Immature natural killer cell (primary cell): ENCODE results near the gene AUH. TPM values are rescaled to one million over a fixed set of nuclear protein-coding genes. Genes with fewer than 3 reads are reported as not detected.
"Not testable (repeated sequence)": the region's sequence is repeated elsewhere in the genome, so short reads cannot be mapped to it uniquely, and the experiment has no call there.

Experiments used
- DNase-seq, 3 donors: peaks; one replicate each; pipeline ENCODE4 v3.0.0; 2022; ENCODE audit warnings: mixed read lengths in 1 of 3
- H3K27ac Mint-ChIP-seq, 6 donors: one replicate each; pipeline ENCODE4 v1.8.0; 2020; ENCODE audit warnings: mixed read lengths in 6 of 6, mild to moderate bottlenecking in 5 of 6, inconsistent platforms in 4 of 6, moderate library complexity in 3 of 6
- H3K27me3 Mint-ChIP-seq, 3 donors: one replicate each; pipeline ENCODE4 v1.8.0; 2020 to 2021; ENCODE audit warnings: low read depth in 3 of 3, mild to moderate bottlenecking in 3 of 3, mixed read lengths in 3 of 3, moderate library complexity in 3 of 3, inconsistent platforms in 1 of 3
- H3K36me3 Mint-ChIP-seq, 3 donors: one replicate each; pipeline ENCODE4 v1.8.0; 2020; ENCODE audit warnings: mixed read lengths in 3 of 3, inconsistent platforms in 2 of 3, mild to moderate bottlenecking in 2 of 3
- H3K4me1 Mint-ChIP-seq, 2 donors: one replicate each; pipeline ENCODE4 v1.8.0; 2020; ENCODE audit warnings: inconsistent platforms in 2 of 2, mild to moderate bottlenecking in 2 of 2, mixed read lengths in 2 of 2, moderate library complexity in 1 of 2
- H3K4me3 Mint-ChIP-seq, 5 donors: one replicate each; pipeline ENCODE4 v1.8.0; 2020; ENCODE audit warnings: mild to moderate bottlenecking in 5 of 5, mixed read lengths in 5 of 5, inconsistent platforms in 3 of 5, moderate library complexity in 3 of 5
- H3K9me3 Mint-ChIP-seq, 6 donors: one replicate each; pipeline ENCODE4 v1.8.0; 2020; ENCODE audit warnings: mild to moderate bottlenecking in 6 of 6, mixed read lengths in 6 of 6, inconsistent platforms in 4 of 6, moderate library complexity in 3 of 6
- polyA plus RNA-seq, 3 donors: library from polyadenylated mRNA; unstranded; fragments of 300-500 nt; fragmentation: Illumina TruSeq; gene quantifications; one replicate each; pipeline ENCODE4 v1.2.3, GENCODE V29; 2021

AUH gene
- polyA plus RNA-seq, 3 donors from 2014 or later, result 16.9 to 23.2 (median 18.2) TPM

GRCh38 chr9:91210318-91210717 lies 151.4 kb downstream of the AUH start:
- peaks cover 0 to 12% (median 0%) of the 10 kb centered on the region in 3 donors for H3K27me3 Mint-ChIP-seq
- peaks cover 0 to 12% (median 11%) of the 10 kb centered on the region in 3 donors for H3K36me3 Mint-ChIP-seq
- no peak for DNase-seq
- H3K4me1 Mint-ChIP-seq, result peaks cover 59 to 62% of the 10 kb centered on the region in 2 donors
- H3K4me3 Mint-ChIP-seq, result no peak overlapping the region
- H3K9me3 Mint-ChIP-seq, result no peaks in the 10 kb centered on the region
- peak overlapping the region in 4 of 6 donors; percentile 1 to 99 (median 52) for H3K27ac Mint-ChIP-seq

- peaks cover 0 to 12% (median 4%) of the 10 kb centered on the region in 3 donors for H3K36me3 Mint-ChIP-seq
- peak overlapping the region; percentile 18 to 83 (median 55) for H3K4me3 Mint-ChIP-seq
- H3K27ac Mint-ChIP-seq, result peak overlapping the region in 5 of 6 donors; percentile 64 to 96 (median 94)
- H3K27me3 Mint-ChIP-seq, result peaks cover 0 to 12% (median 0%) of the 10 kb centered on the region in 3 donors
- no peak for DNase-seq
- peaks cover 59 to 62% of the 10 kb centered on the region in 2 donors for H3K4me1 Mint-ChIP-seq
- no peaks in the 10 kb centered on the region for H3K9me3 Mint-ChIP-seq
These were observed 152.9 kb downstream of the AUH start for GRCh38 chr9:91208837-91209236.

GRCh38 chr9:91208419-91208745 lies 153.3 kb downstream of the AUH start:
- Mint-ChIP-seq H3K4me1 (peaks cover 57 to 62% of the 10 kb centered on the region in 2 donors), H3K36me3 (peaks cover 0 to 10% (median 1%) of the 10 kb centered on the region in 3 donors), H3K27me3 (peaks cover 0 to 12% (median 0%) of the 10 kb centered on the region in 3 donors), H3K9me3 (no peaks in the 10 kb centered on the region), H3K27ac (peak overlapping the region; percentile 82 to 96 (median 94)), H3K4me3 (peak overlapping the region; percentile 70 to 85 (median 81))
- DNase-seq, result no peak

- H3K4me1 Mint-ChIP-seq, result peaks cover 57 to 62% of the 10 kb centered on the region in 2 donors
- H3K4me3 Mint-ChIP-seq, result peak overlapping the region; percentile 70 to 85 (median 81)
- H3K27ac Mint-ChIP-seq, result peak overlapping the region; percentile 82 to 96 (median 94)
- H3K9me3 Mint-ChIP-seq, result no peaks in the 10 kb centered on the region
- peak; percentile 41 to 52 (median 45) for DNase-seq
- H3K36me3 Mint-ChIP-seq, result peaks cover 0 to 9% (median 4%) of the 10 kb centered on the region in 3 donors
- H3K27me3 Mint-ChIP-seq, result peaks cover 0 to 12% (median 2%) of the 10 kb centered on the region in 3 donors
These were observed 153.8 kb downstream of the AUH start for GRCh38 chr9:91207729-91208418.

GRCh38 chr9:91207397-91207728 lies 154.4 kb downstream of the AUH start:
- Mint-ChIP-seq H3K9me3 (no peaks in the 10 kb centered on the region), H3K27me3 (peaks cover 0 to 9% (median 2%) of the 10 kb centered on the region in 3 donors), H3K36me3 (peaks cover 0 to 9% (median 5%) of the 10 kb centered on the region in 3 donors), H3K4me1 (peaks cover 53 to 57% of the 10 kb centered on the region in 2 donors), H3K4me3 (peak overlapping the region; percentile 70 to 85 (median 81)), H3K27ac (peak overlapping the region; percentile 36 to 96 (median 94))
- DNase-seq, result no peak

- H3K36me3 Mint-ChIP-seq, result peaks cover 0 to 13% (median 5%) of the 10 kb centered on the region in 3 donors
- H3K4me3 Mint-ChIP-seq, result peak overlapping the region in 1 of 5 donors; percentile 21
- no peaks in the 10 kb centered on the region for H3K9me3 Mint-ChIP-seq
- no peak overlapping the region for H3K27ac Mint-ChIP-seq
- DNase-seq, result no peak
- H3K27me3 Mint-ChIP-seq, result peaks cover 0 to 4% (median 2%) of the 10 kb centered on the region in 3 donors
- peaks cover 49 to 51% of the 10 kb centered on the region in 2 donors for H3K4me1 Mint-ChIP-seq
These were observed 154.9 kb downstream of the AUH start for GRCh38 chr9:91206806-91207205.

GRCh38 chr9:91202736-91203283 lies 158.9 kb downstream of the AUH start:
- Mint-ChIP-seq H3K36me3 (peaks cover 4 to 5% (median 5%) of the 10 kb centered on the region in 3 donors), H3K27me3 (peaks cover 0 to 3% (median 0%) of the 10 kb centered on the region in 3 donors), H3K9me3 (peaks cover 0 to 4% (median 0%) of the 10 kb centered on the region in 6 donors), H3K4me3 (no peak overlapping the region), H3K27ac (no peak overlapping the region), H3K4me1 (peaks cover 29 to 35% of the 10 kb centered on the region in 2 donors)
- no peak for DNase-seq

GRCh38 chr9:91200692-91201336 lies 160.9 kb downstream of the AUH start:
- Mint-ChIP-seq H3K36me3 (peaks cover 4 to 5% (median 5%) of the 10 kb centered on the region in 3 donors), H3K27me3 (peaks cover 0 to 3% (median 0%) of the 10 kb centered on the region in 3 donors), H3K27ac (no peak overlapping the region), H3K9me3 (peaks cover 0 to 4% (median 0%) of the 10 kb centered on the region in 6 donors), H3K4me3 (no peak overlapping the region), H3K4me1 (peaks cover 25 to 36% of the 10 kb centered on the region in 2 donors)
- no peak for DNase-seq

- Mint-ChIP-seq H3K36me3 (peaks cover 4 to 5% (median 5%) of the 10 kb centered on the region in 3 donors), H3K9me3 (peaks cover 0 to 4% (median 0%) of the 10 kb centered on the region in 6 donors), H3K4me1 (peaks cover 34 to 45% of the 10 kb centered on the region in 2 donors), H3K4me3 (no peak overlapping the region), H3K27me3 (peaks cover 0 to 3% (median 0%) of the 10 kb centered on the region in 3 donors), H3K27ac (no peak overlapping the region)
- DNase-seq, result no peak
These were observed 161.8 kb downstream of the AUH start for GRCh38 chr9:91199739-91200497.

- H3K9me3 Mint-ChIP-seq, H3K27me3 Mint-ChIP-seq, H3K4me3 Mint-ChIP-seq, H3K36me3 Mint-ChIP-seq, DNase-seq: not testable (repeated sequence)
- peak overlapping the region in 1 of 6 donors; percentile 62 for H3K27ac Mint-ChIP-seq
- peaks cover 44 to 55% of the 10 kb centered on the region in 2 donors for H3K4me1 Mint-ChIP-seq
These were observed 162.8 kb downstream of the AUH start for GRCh38 chr9:91198881-91199280.

- H3K27ac Mint-ChIP-seq, result no peak overlapping the region
- H3K27me3 Mint-ChIP-seq, result peaks cover 0 to 11% (median 9%) of the 10 kb centered on the region in 3 donors
- H3K36me3 Mint-ChIP-seq, result peaks cover 4 to 5% (median 5%) of the 10 kb centered on the region in 3 donors
- H3K9me3 Mint-ChIP-seq, result peaks cover 0 to 4% (median 0%) of the 10 kb centered on the region in 6 donors
- DNase-seq, result no peak
- H3K4me1 Mint-ChIP-seq, result peaks cover 49 to 60% of the 10 kb centered on the region in 2 donors
- H3K4me3 Mint-ChIP-seq, result no peak overlapping the region
These were observed 163.3 kb downstream of the AUH start for GRCh38 chr9:91198405-91198804.

- peak overlapping the region in 1 of 6 donors; percentile 33 for H3K27ac Mint-ChIP-seq
- peaks cover 0 to 4% (median 0%) of the 10 kb centered on the region in 6 donors for H3K9me3 Mint-ChIP-seq
- DNase-seq, result no peak
- peaks cover 0 to 11% (median 9%) of the 10 kb centered on the region in 3 donors for H3K27me3 Mint-ChIP-seq
- peaks cover 0 to 5% (median 4%) of the 10 kb centered on the region in 3 donors for H3K36me3 Mint-ChIP-seq
- peaks cover 53 to 69% of the 10 kb centered on the region in 2 donors for H3K4me1 Mint-ChIP-seq
- H3K4me3 Mint-ChIP-seq, result no peak overlapping the region
These were observed 164.2 kb downstream of the AUH start for GRCh38 chr9:91197232-91198181.
